Stomach (tissue), 4 donors: ENCODE data around the gene KRT80.

Experiments used
- EP300 ChIP-seq: sonication (generic); formaldehyde crosslinking; IDR thresholded peaks from one replicate; pipeline ENCODE4 v1.6.1; 2017; ENCODE audit warnings: antibody characterized with exemption
- POLR2A ChIP-seq, 4 donors: fragments of 450-650 bp; IDR thresholded peaks; one replicate each; pipeline ENCODE4 v1.6.1; 2016; ENCODE audit warnings: antibody characterized with exemption in 4 of 4, control low read depth in 2 of 4, mild to moderate bottlenecking in 1 of 4, moderate library complexity in 1 of 4

DNA sequence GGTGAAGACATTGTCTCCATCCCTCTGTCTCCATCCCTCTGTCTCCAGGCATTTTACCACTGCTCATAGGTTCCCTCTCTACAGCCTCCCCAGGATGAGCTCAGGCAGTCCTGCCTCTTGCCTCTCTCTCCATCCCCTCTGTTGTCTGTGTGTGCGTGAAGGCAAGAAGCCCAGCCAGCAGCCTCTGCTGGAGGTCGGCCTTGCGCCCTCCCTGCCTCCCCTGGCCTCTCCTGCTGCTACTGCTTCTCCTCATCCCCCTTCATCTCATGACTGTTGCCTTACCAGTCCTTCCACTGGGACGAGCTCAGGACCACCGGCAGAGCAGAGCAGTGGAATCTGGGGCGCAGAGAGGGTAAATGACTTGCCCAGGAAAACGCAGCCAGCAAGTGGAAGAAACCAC, 3.2 kb downstream of the KRT80 start:
- TF ChIP-seq POLR2A (IDR thresholded peaks at IDR 0.05) (no peak), EP300 (no peak)
